Occipital lobe (tissue), 2 donors: ENCODE results near the gene CFAP58. TPM values are rescaled to one million over a fixed set of nuclear protein-coding genes. Genes with fewer than 3 reads are reported as not detected.
"Not testable (repeated sequence)": the region's sequence is repeated elsewhere in the genome, so short reads cannot be mapped to it uniquely, and the experiment has no call there.

Experiments
- DNase-seq: peaks from one replicate; lab custom pipeline; 2025; lab: John Stamatoyannopoulos, UW
- total RNA-seq: library from RNA; depleted of rRNA; stranded (reverse); fragments of >200 nt; gene quantifications from one replicate; pipeline ENCODE4 v1.2.3, GENCODE V29; 2014

The CFAP58 gene
- total RNA-seq, 1 donor from 2014 or later, result 0.62 TPM

- no peak for DNase-seq
Observed at GRCh38 chr10:104434601-104435000, 81.0 kb downstream of the CFAP58 start.

- no peak for DNase-seq
Observed at GRCh38 chr10:104435822-104436221, 82.2 kb downstream of the CFAP58 start.

GRCh38 chr10:104437226-104437625 is 83.6 kb downstream of the CFAP58 start:
- DNase-seq, result no peak

GRCh38 chr10:104440221-104440620 is 86.6 kb downstream of the CFAP58 start:
- DNase-seq, result no peak

- no peak for DNase-seq
Observed at GRCh38 chr10:104441329-104442000, 87.8 kb downstream of the CFAP58 start.

GRCh38 chr10:104445359-104445758 is 91.7 kb downstream of the CFAP58 start:
- no peak for DNase-seq

- no peak for DNase-seq
Observed at GRCh38 chr10:104446151-104446550, 92.5 kb downstream of the CFAP58 start.

GRCh38 chr10:104447331-104447730 is 93.7 kb downstream of the CFAP58 start:
- no peak for DNase-seq

GRCh38 chr10:104447906-104448305 is 94.3 kb downstream of the CFAP58 start:
- DNase-seq, result no peak

GRCh38 chr10:104449391-104449790 is 95.8 kb downstream of the CFAP58 start:
- DNase-seq, result no peak

GRCh38 chr10:104450490-104450889 is 96.9 kb downstream of the CFAP58 start:
- DNase-seq, result no peak

- DNase-seq, result no peak
Observed at GRCh38 chr10:104450954-104451353, 97.3 kb downstream of the CFAP58 start.

GRCh38 chr10:104452977-104453376 is 99.3 kb downstream of the CFAP58 start:
- DNase-seq, result no peak

GRCh38 chr10:104456802-104457542 is 103.3 kb downstream of the CFAP58 start:
- DNase-seq, result no peak

- no peak for DNase-seq
Observed at GRCh38 chr10:104457543-104457828, 103.9 kb downstream of the CFAP58 start.

- DNase-seq, result not testable (repeated sequence)
Observed at GRCh38 chr10:104465575-104465974, 111.9 kb downstream of the CFAP58 start.

- DNase-seq, result not testable (repeated sequence)
Observed at GRCh38 chr10:104468818-104469217, 115.2 kb downstream of the CFAP58 start.

- DNase-seq, result no peak
Observed at GRCh38 chr10:104472505-104472904, 118.9 kb downstream of the CFAP58 start.

- no peak for DNase-seq
Observed at GRCh38 chr10:104472957-104473745, 119.5 kb downstream of the CFAP58 start.

- no peak for DNase-seq
Observed at GRCh38 chr10:104478380-104478779, 124.7 kb downstream of the CFAP58 start.

- DNase-seq, result no peak
Observed at GRCh38 chr10:104479906-104480593, 126.4 kb downstream of the CFAP58 start.

GRCh38 chr10:104480797-104481196 is 127.2 kb downstream of the CFAP58 start:
- DNase-seq, result no peak
